ENCODE results near the gene PRAMEF14. TPM values are rescaled to one million over a fixed set of nuclear protein-coding genes. Genes with fewer than 3 reads are reported as not detected.
"Not testable (repeated sequence)": the region's sequence is repeated elsewhere in the genome, so short reads cannot be mapped to it uniquely, and the experiment has no call there.

Gene PRAMEF14, protein sequence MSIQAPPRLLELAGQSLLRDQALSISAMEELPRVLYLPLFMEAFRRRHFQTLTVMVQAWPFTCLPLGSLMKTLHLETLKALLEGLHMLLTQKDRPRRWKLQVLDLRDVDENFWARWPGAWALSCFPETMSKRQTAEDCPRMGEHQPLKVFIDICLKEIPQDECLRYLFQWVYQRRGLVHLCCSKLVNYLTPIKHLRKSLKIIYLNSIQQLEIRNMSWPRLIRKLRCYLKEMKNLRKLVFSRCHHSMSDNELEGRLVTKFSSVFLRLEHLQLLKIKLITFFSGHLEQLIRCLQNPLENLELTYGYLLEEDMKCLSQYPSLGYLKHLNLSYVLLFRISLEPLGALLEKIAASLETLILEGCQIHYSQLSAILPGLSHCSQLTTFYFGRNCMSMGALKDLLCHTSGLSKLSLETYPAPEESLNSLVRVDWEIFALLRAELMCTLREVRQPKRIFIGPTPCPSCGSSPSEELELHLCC
- not detected in 2 replicates for total RNA-seq (2022)
- not detected for Bru-seq, nascent RNA
- not detected for BruChase-seq, experiment 1, labeled RNA remaining after a 6-hour chase
- BruChase-seq, experiment 2, labeled RNA remaining after a 2-hour chase: not detected
- long read RNA-seq: 0 reads

DNA sequence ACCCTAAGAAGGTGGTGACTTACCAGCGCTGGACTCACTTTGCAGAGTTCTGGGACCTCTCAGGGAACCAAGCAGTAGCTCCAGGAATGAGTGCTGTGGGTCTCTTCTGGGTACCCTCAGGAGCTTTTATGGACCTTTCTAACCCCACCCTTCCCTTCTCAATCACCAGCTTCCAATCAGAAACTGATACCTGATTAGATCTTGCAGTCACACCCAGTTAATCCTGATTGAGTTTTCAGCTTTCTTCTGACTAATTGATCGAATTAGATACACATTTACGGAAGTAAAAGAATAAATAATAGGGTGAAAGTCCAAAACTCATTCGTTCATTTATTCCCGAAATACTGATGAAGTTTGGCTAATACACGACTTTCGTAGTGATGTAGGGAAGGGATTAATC lies at the start of gene PRAMEF14:
TSS of gene PRAMEF14 (minus strand) at position 101 of the 400 bp plus-strand sequence. CDS start 1,820 bp downstream, outside the sequence.
- H3K4me1 Mint-ChIP-seq (ENCODE audit: low read depth, unreplicated experiment); H3K36me3 Mint-ChIP-seq (ENCODE audit: insufficient read depth, unreplicated experiment); CTCF ChIA-PET; H3K27me3 Mint-ChIP-seq (ENCODE audit: unreplicated experiment); intact Hi-C loops (cut with micrococcal nuclease; ENCODE audit: unreplicated experiment); H3K27ac Mint-ChIP-seq (ENCODE audit: unreplicated experiment); H3K9me3 Mint-ChIP-seq (ENCODE audit: low read depth, unreplicated experiment); H3K4me3 Mint-ChIP-seq (ENCODE audit: low read depth, unreplicated experiment); DNase-seq; BruUV-seq (replicated peaks): not testable (repeated sequence)

DNA sequence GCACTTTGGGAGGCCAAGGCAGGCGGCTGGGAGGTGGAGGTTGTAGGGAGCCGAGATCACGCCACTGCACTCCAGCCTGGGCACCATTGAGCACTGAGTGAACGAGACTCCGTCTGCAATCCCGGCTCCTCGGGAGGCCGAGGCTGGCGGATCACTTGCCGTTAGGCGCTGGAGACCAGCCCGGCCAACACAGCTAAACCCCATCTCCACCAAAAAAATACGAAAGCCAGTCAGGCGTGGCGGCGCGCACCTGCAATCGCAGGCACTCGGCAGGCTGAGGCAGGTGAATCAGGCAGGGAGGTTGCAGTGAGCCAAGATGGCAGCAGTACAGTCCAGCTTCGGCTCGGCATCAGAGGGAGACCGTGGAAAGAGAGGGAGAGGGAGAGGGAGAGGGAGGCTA lies 48.4 kb upstream of the PRAMEF14 start:
- BruUV-seq (replicated peaks): not testable (repeated sequence)

GRCh38 chr1:13394761-13395160 lies 47.8 kb upstream of the PRAMEF14 start:
- DNase-seq; H3K27ac Mint-ChIP-seq (ENCODE audit: unreplicated experiment); intact Hi-C loops (cut with micrococcal nuclease; ENCODE audit: unreplicated experiment); H3K4me3 Mint-ChIP-seq (ENCODE audit: low read depth, unreplicated experiment); H3K27me3 Mint-ChIP-seq (ENCODE audit: unreplicated experiment); CTCF ChIA-PET; H3K36me3 Mint-ChIP-seq (ENCODE audit: insufficient read depth, unreplicated experiment); H3K4me1 Mint-ChIP-seq (ENCODE audit: low read depth, unreplicated experiment); BruUV-seq (replicated peaks); H3K9me3 Mint-ChIP-seq (ENCODE audit: low read depth, unreplicated experiment): not testable (repeated sequence)

More for the DNA sequence above, 48.4 kb upstream of the PRAMEF14 start:
- DNase-seq; H3K36me3 Mint-ChIP-seq (ENCODE audit: insufficient read depth, unreplicated experiment); intact Hi-C loops (cut with micrococcal nuclease; ENCODE audit: unreplicated experiment); H3K9me3 Mint-ChIP-seq (ENCODE audit: low read depth, unreplicated experiment); H3K27ac Mint-ChIP-seq (ENCODE audit: unreplicated experiment); H3K4me3 Mint-ChIP-seq (ENCODE audit: low read depth, unreplicated experiment); H3K27me3 Mint-ChIP-seq (ENCODE audit: unreplicated experiment); CTCF ChIA-PET; H3K4me1 Mint-ChIP-seq (ENCODE audit: low read depth, unreplicated experiment): not testable (repeated sequence)

DNA sequence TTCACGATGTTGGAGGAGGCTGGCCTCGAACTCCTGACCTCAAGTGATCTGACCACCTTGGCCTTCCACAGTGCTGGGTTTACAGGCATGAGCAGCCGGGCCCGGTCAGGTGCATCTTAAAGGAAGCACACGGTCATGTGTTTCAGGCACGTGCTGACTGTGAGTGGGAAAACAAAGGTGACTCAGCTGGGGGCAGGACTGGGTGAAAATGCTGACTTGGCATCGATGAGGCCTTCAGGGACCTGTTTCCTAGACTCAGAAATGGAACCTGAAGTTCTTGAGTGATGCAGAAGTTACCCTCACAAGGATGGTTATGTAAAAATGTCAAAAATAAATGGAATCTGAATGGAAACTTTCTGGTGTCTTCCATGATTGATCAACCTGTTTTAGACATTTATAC lies 46.1 kb upstream of the PRAMEF14 start:
- DNase-seq; intact Hi-C loops (cut with micrococcal nuclease; ENCODE audit: unreplicated experiment); H3K4me1 Mint-ChIP-seq (ENCODE audit: low read depth, unreplicated experiment); H3K4me3 Mint-ChIP-seq (ENCODE audit: low read depth, unreplicated experiment); H3K9me3 Mint-ChIP-seq (ENCODE audit: low read depth, unreplicated experiment); BruUV-seq (replicated peaks); H3K27ac Mint-ChIP-seq (ENCODE audit: unreplicated experiment); H3K27me3 Mint-ChIP-seq (ENCODE audit: unreplicated experiment); H3K36me3 Mint-ChIP-seq (ENCODE audit: insufficient read depth, unreplicated experiment); CTCF ChIA-PET: not testable (repeated sequence)

- H3K4me3 Mint-ChIP-seq (ENCODE audit: low read depth, unreplicated experiment); intact Hi-C loops (cut with micrococcal nuclease; ENCODE audit: unreplicated experiment); DNase-seq; H3K27me3 Mint-ChIP-seq (ENCODE audit: unreplicated experiment); BruUV-seq (replicated peaks); H3K4me1 Mint-ChIP-seq (ENCODE audit: low read depth, unreplicated experiment); CTCF ChIA-PET; H3K27ac Mint-ChIP-seq (ENCODE audit: unreplicated experiment); H3K36me3 Mint-ChIP-seq (ENCODE audit: insufficient read depth, unreplicated experiment); H3K9me3 Mint-ChIP-seq (ENCODE audit: low read depth, unreplicated experiment): not testable (repeated sequence)
Measured at GRCh38 chr1:13389332-13389731, 42.4 kb upstream of the PRAMEF14 start, which contains the start of gene PRAMEF17. Gene PRAMEF17 (plus strand): TSS chr1:13389632. CDS start chr1:13389658, 26 bp downstream.

DNA sequence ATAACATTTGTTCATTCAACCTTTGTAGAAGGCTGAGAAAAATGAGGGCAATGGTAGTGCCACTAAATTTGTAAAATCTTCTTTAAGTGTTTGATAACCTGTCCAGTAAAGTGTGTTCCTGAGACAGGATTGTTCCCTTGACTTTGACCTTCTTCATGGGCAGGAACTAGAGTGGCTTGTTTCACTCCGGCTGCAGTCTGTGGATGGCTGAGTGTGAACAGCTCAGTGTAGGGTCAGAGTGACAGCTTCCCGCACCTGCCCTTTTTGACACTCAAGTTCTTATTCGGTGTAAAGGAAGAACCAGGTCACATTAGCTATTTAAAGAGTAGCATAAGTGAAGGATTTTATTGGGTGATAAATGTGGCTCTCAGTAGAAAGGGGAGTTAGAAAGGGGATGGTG lies 33.4 kb upstream of the PRAMEF14 start:
- BruUV-seq (replicated peaks); H3K27me3 Mint-ChIP-seq (ENCODE audit: unreplicated experiment); H3K9me3 Mint-ChIP-seq (ENCODE audit: low read depth, unreplicated experiment); intact Hi-C loops (cut with micrococcal nuclease; ENCODE audit: unreplicated experiment); DNase-seq; H3K4me1 Mint-ChIP-seq (ENCODE audit: low read depth, unreplicated experiment); H3K4me3 Mint-ChIP-seq (ENCODE audit: low read depth, unreplicated experiment); CTCF ChIA-PET; H3K27ac Mint-ChIP-seq (ENCODE audit: unreplicated experiment); H3K36me3 Mint-ChIP-seq (ENCODE audit: insufficient read depth, unreplicated experiment): not testable (repeated sequence)

DNA sequence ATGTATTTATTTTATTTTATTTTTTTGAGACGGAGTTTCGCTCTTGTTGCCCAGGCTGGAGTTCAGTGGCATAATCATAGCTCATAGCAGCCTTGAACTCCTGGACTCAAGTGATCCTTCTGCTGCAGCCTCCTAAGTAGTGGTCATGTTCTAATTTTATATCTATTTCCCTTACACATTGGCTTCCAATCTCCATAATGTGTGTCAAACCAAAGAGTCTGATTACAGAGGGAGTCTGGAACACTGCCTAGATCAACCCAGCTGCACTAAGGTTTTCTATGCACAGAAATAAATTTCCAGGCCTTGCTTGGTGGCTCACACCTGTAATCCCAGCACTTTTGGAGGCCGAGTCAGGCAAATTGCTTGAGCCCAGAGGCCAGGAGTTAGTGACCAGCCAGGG lies 32.0 kb upstream of the PRAMEF14 start:
- H3K4me1 Mint-ChIP-seq (ENCODE audit: low read depth, unreplicated experiment); H3K27ac Mint-ChIP-seq (ENCODE audit: unreplicated experiment); H3K27me3 Mint-ChIP-seq (ENCODE audit: unreplicated experiment); H3K36me3 Mint-ChIP-seq (ENCODE audit: insufficient read depth, unreplicated experiment); H3K9me3 Mint-ChIP-seq (ENCODE audit: low read depth, unreplicated experiment); H3K4me3 Mint-ChIP-seq (ENCODE audit: low read depth, unreplicated experiment); BruUV-seq (replicated peaks); DNase-seq; intact Hi-C loops (cut with micrococcal nuclease; ENCODE audit: unreplicated experiment): not testable (repeated sequence)
- CTCF ChIA-PET: interaction anchor here (0.5 kb wide), 1 partner anchor 899 kb away, joined by 3 read pairs; no protein-coding TSS in a partner anchor

- intact Hi-C loops (cut with micrococcal nuclease; ENCODE audit: unreplicated experiment); CTCF ChIA-PET; H3K4me1 Mint-ChIP-seq (ENCODE audit: low read depth, unreplicated experiment); H3K4me3 Mint-ChIP-seq (ENCODE audit: low read depth, unreplicated experiment); H3K9me3 Mint-ChIP-seq (ENCODE audit: low read depth, unreplicated experiment); H3K36me3 Mint-ChIP-seq (ENCODE audit: insufficient read depth, unreplicated experiment); BruUV-seq (replicated peaks); DNase-seq; H3K27ac Mint-ChIP-seq (ENCODE audit: unreplicated experiment); H3K27me3 Mint-ChIP-seq (ENCODE audit: unreplicated experiment): not testable (repeated sequence)
Measured at GRCh38 chr1:13368544-13368943, 21.6 kb upstream of the PRAMEF14 start.

DNA sequence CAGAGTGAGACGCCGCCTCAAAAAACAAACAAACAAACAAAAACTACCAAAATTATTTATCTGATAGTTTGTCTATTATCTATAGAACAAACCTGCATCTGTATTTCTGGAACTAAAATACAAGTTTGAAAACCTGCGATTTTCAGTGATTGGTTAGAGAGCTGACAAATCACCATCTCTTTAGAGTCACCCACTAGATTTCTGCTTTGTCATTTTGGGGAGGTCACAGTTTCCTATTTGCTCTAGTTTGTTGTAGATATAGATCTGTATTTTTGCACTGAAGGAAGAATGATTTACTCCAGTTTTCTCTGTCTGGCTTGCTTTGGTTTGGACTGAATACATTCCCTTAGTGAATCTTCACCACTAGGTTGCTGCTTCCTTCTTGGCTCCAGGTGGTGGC lies 19.6 kb upstream of the PRAMEF14 start:
- H3K9me3 Mint-ChIP-seq (ENCODE audit: low read depth, unreplicated experiment); intact Hi-C loops (cut with micrococcal nuclease; ENCODE audit: unreplicated experiment); DNase-seq; BruUV-seq (replicated peaks); H3K27me3 Mint-ChIP-seq (ENCODE audit: unreplicated experiment); H3K4me1 Mint-ChIP-seq (ENCODE audit: low read depth, unreplicated experiment); H3K27ac Mint-ChIP-seq (ENCODE audit: unreplicated experiment); CTCF ChIA-PET; H3K4me3 Mint-ChIP-seq (ENCODE audit: low read depth, unreplicated experiment); H3K36me3 Mint-ChIP-seq (ENCODE audit: insufficient read depth, unreplicated experiment): not testable (repeated sequence)

- DNase-seq; H3K9me3 Mint-ChIP-seq (ENCODE audit: low read depth, unreplicated experiment); H3K27ac Mint-ChIP-seq (ENCODE audit: unreplicated experiment); intact Hi-C loops (cut with micrococcal nuclease; ENCODE audit: unreplicated experiment); CTCF ChIA-PET; H3K27me3 Mint-ChIP-seq (ENCODE audit: unreplicated experiment); H3K36me3 Mint-ChIP-seq (ENCODE audit: insufficient read depth, unreplicated experiment); H3K4me1 Mint-ChIP-seq (ENCODE audit: low read depth, unreplicated experiment); H3K4me3 Mint-ChIP-seq (ENCODE audit: low read depth, unreplicated experiment); BruUV-seq (replicated peaks): not testable (repeated sequence)
Measured at GRCh38 chr1:13364928-13365327, 18.0 kb upstream of the PRAMEF14 start.

All from Calu3 (cell line).